Measurements from ENCODE around the gene CITED4. TPM values are rescaled to one million over a fixed set of nuclear protein-coding genes. Genes with fewer than 3 reads are reported as not detected.

Gene CITED4
- total RNA-seq, 1 donor from 2014 or later = 7.1 TPM

- Histone ChIP-seq H3K4me3 (ENCODE audit: insufficient read depth, low read depth, low read length) (no peak overlapping the region), H3K9me3 (ENCODE audit: insufficient read depth, low read depth, low read length) (no peaks in the 10 kb centered on the region), H2AFZ (ENCODE audit: low read depth, low read length) (no peak overlapping the region), H3K79me2 (ENCODE audit: insufficient read depth, low read length) (no peaks in the 10 kb centered on the region), H3K27ac (ENCODE audit: low read depth, low read length) (no peak overlapping the region), H3K36me3 (ENCODE audit: insufficient read depth, low read length) (no peaks in the 10 kb centered on the region), H4K20me1 (ENCODE audit: insufficient read depth, low read length) (no peaks in the 10 kb centered on the region), H3K4me2 (ENCODE audit: low read length) (no peak overlapping the region), H3K27me3 (ENCODE audit: insufficient read depth, low read length) (peaks cover 4% of the 10 kb centered on the region), H3K4me1 (ENCODE audit: insufficient read depth, low read length) (no peaks in the 10 kb centered on the region), H3K9ac (ENCODE audit: low read length) (no peak overlapping the region)
- FAIRE-seq (no peak), DNase-seq (ENCODE audit: low read depth) (no peak)
- Mint-ChIP-seq H3K9me3 (ENCODE audit: unreplicated experiment) (peaks cover 11% of the 10 kb centered on the region), H3K4me1 (ENCODE audit: low read depth, unreplicated experiment) (no peaks in the 10 kb centered on the region), H3K4me3 (ENCODE audit: unreplicated experiment) (no peak overlapping the region), H3K27ac (ENCODE audit: unreplicated experiment) (no peak overlapping the region), H3K36me3 (ENCODE audit: low read depth, unreplicated experiment) (peaks cover 1% of the 10 kb centered on the region), H3K27me3 (ENCODE audit: low read depth, unreplicated experiment) (peaks cover 11% of the 10 kb centered on the region)
- TF ChIP-seq CTCF (IDR thresholded peaks at IDR 0.05; ENCODE audit: insufficient read depth, low read depth, low read length) (no peak), EZH2 (IDR thresholded peaks at IDR 0.05; ENCODE audit: insufficient read depth, low read length) (no peak)
Observed at GRCh38 chr1:40844887-40845878, 17.0 kb downstream of the CITED4 start.

- Mint-ChIP-seq H3K27ac (ENCODE audit: unreplicated experiment) (no peak overlapping the region), H3K4me1 (ENCODE audit: low read depth, unreplicated experiment) (no peaks in the 10 kb centered on the region), H3K4me3 (ENCODE audit: unreplicated experiment) (no peak overlapping the region), H3K27me3 (ENCODE audit: low read depth, unreplicated experiment) (peaks cover 9% of the 10 kb centered on the region), H3K36me3 (ENCODE audit: low read depth, unreplicated experiment) (peaks cover 1% of the 10 kb centered on the region), H3K9me3 (ENCODE audit: unreplicated experiment) (peaks cover 11% of the 10 kb centered on the region)
- Histone ChIP-seq H3K79me2 (ENCODE audit: insufficient read depth, low read length) (no peaks in the 10 kb centered on the region), H3K36me3 (ENCODE audit: insufficient read depth, low read length) (no peaks in the 10 kb centered on the region), H4K20me1 (ENCODE audit: insufficient read depth, low read length) (no peaks in the 10 kb centered on the region), H2AFZ (ENCODE audit: low read depth, low read length) (no peak overlapping the region), H3K27me3 (ENCODE audit: insufficient read depth, low read length) (peaks cover 4% of the 10 kb centered on the region), H3K4me3 (ENCODE audit: insufficient read depth, low read depth, low read length) (no peak overlapping the region), H3K9me3 (ENCODE audit: insufficient read depth, low read depth, low read length) (no peaks in the 10 kb centered on the region), H3K27ac (ENCODE audit: low read depth, low read length) (no peak overlapping the region), H3K4me2 (ENCODE audit: low read length) (no peak overlapping the region), H3K4me1 (ENCODE audit: insufficient read depth, low read length) (no peaks in the 10 kb centered on the region), H3K9ac (ENCODE audit: low read length) (no peak overlapping the region)
- DNase-seq (ENCODE audit: low read depth) (no peak), FAIRE-seq (no peak)
- no peak for TF ChIP-seq CTCF (IDR thresholded peaks at IDR 0.05; ENCODE audit: insufficient read depth, low read depth, low read length)
- TF ChIP-seq EZH2 (IDR thresholded peaks at IDR 0.05; ENCODE audit: insufficient read depth, low read length) = no peak
Observed at GRCh38 chr1:40844079-40844478, 18.1 kb downstream of the CITED4 start.

- H3K9me3 Mint-ChIP-seq (ENCODE audit: unreplicated experiment) = peaks cover 11% of the 10 kb centered on the region
- H3K27me3 ChIP-seq (ENCODE audit: insufficient read depth, low read length) = peaks cover 4% of the 10 kb centered on the region
- H3K9me3 ChIP-seq (ENCODE audit: insufficient read depth, low read depth, low read length) = no peaks in the 10 kb centered on the region
- TF ChIP-seq CTCF (IDR thresholded peaks at IDR 0.05; ENCODE audit: insufficient read depth, low read depth, low read length) (no peak), EZH2 (IDR thresholded peaks at IDR 0.05; ENCODE audit: insufficient read depth, low read length) (no peak)
- no peak overlapping the region for H3K9ac ChIP-seq (ENCODE audit: low read length)
- no peak overlapping the region for H3K4me3 ChIP-seq (ENCODE audit: insufficient read depth, low read depth, low read length)
- no peak overlapping the region for H2AFZ ChIP-seq (ENCODE audit: low read depth, low read length)
- H3K4me2 ChIP-seq (ENCODE audit: low read length) = no peak overlapping the region
- no peak overlapping the region for H3K27ac ChIP-seq (ENCODE audit: low read depth, low read length)
- H3K4me1 Mint-ChIP-seq (ENCODE audit: low read depth, unreplicated experiment) = no peaks in the 10 kb centered on the region
- H3K27me3 Mint-ChIP-seq (ENCODE audit: low read depth, unreplicated experiment) = peaks cover 9% of the 10 kb centered on the region
- FAIRE-seq (no peak), DNase-seq (ENCODE audit: low read depth) (no peak)
- H3K36me3 ChIP-seq (ENCODE audit: insufficient read depth, low read length) = no peaks in the 10 kb centered on the region
- no peak overlapping the region for H3K4me3 Mint-ChIP-seq (ENCODE audit: unreplicated experiment)
- H3K27ac Mint-ChIP-seq (ENCODE audit: unreplicated experiment) = no peak overlapping the region
- H4K20me1 ChIP-seq (ENCODE audit: insufficient read depth, low read length) = no peaks in the 10 kb centered on the region
- peaks cover 1% of the 10 kb centered on the region for H3K36me3 Mint-ChIP-seq (ENCODE audit: low read depth, unreplicated experiment)
- no peaks in the 10 kb centered on the region for H3K4me1 ChIP-seq (ENCODE audit: insufficient read depth, low read length)
- H3K79me2 ChIP-seq (ENCODE audit: insufficient read depth, low read length) = no peaks in the 10 kb centered on the region
Observed at GRCh38 chr1:40842691-40843090, 19.5 kb downstream of the CITED4 start.
